Colonic mucosa (tissue), 4 donors: Measurements from ENCODE around the gene AQP5. TPM values are rescaled to one million over a fixed set of nuclear protein-coding genes. Genes with fewer than 3 reads are reported as not detected.

ENCODE experiments used
- DNase-seq: peaks from one replicate; pipeline ENCODE4 v3.0.0-alpha.2; 2020
- H3K27ac ChIP-seq: fragments of 200-600 bp; one replicate; pipeline ENCODE4 v1.8.0; 2021
- H3K27me3 ChIP-seq: fragments of 200-600 bp; one replicate; pipeline ENCODE4 v1.8.0; 2021
- H3K36me3 ChIP-seq: fragments of 200-600 bp; one replicate; pipeline ENCODE4 v1.8.0; 2021
- H3K4me1 ChIP-seq: fragments of 200-600 bp; one replicate; pipeline ENCODE4 v1.8.0; 2021; ENCODE audit warnings: mild to moderate bottlenecking
- H3K4me3 ChIP-seq: fragments of 200-600 bp; one replicate; pipeline ENCODE4 v1.8.0; 2021
- H3K9ac ChIP-seq, 2 donors: one replicate each; pipeline ENCODE4 v1.7.0; 2013; ENCODE audit warnings: control low read depth in 2 of 2, low read depth in 2 of 2, low read length in 2 of 2
- H3K9me3 ChIP-seq: fragments of 200-600 bp; one replicate; pipeline ENCODE4 v1.8.0; 2021
- CTCF ChIP-seq: fragments of 200-600 bp; IDR thresholded peaks from one replicate; pipeline ENCODE4 v1.8.0; 2022; ENCODE audit warnings: antibody characterized with exemption, mild to moderate bottlenecking
- intact Hi-C: fragments of 100-400 bp; cut with DNase I; formaldehyde crosslinking; loops from one replicate; pipeline ENCODE4 v1.14.1; 2022
- total RNA-seq, 2 donors: library from RNA; stranded (reverse); fragmentation: NEBNext Ultra II Directional in 1 of 2; extraction: Animal tissue kit (Norgen Biotek cat#: 25700) in 1 of 2; gene quantifications; one replicate each; pipeline ENCODE4 v1.2.1, GENCODE V29; 2021
- donor health status: healthy.
- donor health status: DM: no; HTN: no; CAD: no.
- donor health status: DM: no; HTN: no; CAD: no.

The AQP5 gene
- total RNA-seq, 2 donors from 2014 or later = not detected

DNA sequence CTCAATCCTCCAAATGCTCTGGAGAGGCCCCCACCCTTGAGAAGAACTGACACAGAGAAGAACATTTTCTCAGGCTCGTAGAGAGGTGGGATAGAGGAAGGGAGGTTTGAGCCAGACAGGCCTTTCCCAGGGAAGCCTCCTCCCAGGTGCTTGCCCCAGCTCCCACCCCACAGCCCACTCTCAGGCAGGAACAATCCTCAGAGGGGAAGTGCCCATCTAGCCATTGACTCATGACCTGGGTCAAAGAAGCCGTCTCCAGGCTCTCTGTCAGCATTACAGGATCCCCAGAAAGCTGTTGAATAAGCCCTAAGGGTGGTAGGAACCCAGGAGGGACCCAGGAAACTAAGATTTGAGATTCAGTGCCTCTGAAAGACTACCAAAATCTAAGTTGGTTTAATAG lies 14.9 kb downstream of the AQP5 start:
- Histone ChIP-seq H3K4me3 (no peak overlapping the region), H3K9ac (no peak overlapping the region), H3K27ac (no peak overlapping the region), H3K36me3 (no peaks in the 10 kb centered on the region), H3K9me3 (no peaks in the 10 kb centered on the region), H3K27me3 (no peaks in the 10 kb centered on the region), H3K4me1 (no peaks in the 10 kb centered on the region)
- TF ChIP-seq CTCF = no peak
- no peak for DNase-seq
- intact Hi-C loops = no loop called here

DNA sequence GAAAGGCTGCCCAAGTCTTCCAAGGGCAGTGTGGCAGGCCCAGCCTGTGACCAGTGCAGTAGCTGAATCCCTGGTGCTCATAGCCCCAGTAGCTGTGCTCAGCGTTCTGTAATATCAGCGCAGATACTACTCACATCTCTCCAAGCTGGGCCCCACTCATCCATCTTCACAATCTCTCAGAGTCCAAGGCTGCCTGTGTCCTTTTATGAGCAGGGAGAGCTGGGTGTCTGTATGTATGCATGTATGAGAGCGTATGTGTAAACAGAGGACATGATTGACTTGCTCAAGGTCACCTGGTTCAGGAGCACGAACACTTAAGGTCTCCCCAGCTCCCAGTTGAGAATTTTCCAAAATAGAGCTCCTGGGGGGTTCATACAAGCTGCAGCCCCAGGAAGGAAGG lies 16.5 kb downstream of the AQP5 start:
- Histone ChIP-seq H3K27me3 (no peaks in the 10 kb centered on the region), H3K36me3 (no peaks in the 10 kb centered on the region), H3K4me3 (no peak overlapping the region), H3K27ac (no peak overlapping the region), H3K9me3 (no peaks in the 10 kb centered on the region), H3K9ac (no peak overlapping the region), H3K4me1 (no peaks in the 10 kb centered on the region)
- DNase-seq = no peak
- intact Hi-C loops = no loop called here
- TF ChIP-seq CTCF = no peak

GRCh38 chr12:49979016-49979586 lies 17.4 kb downstream of the AQP5 start:
- TF ChIP-seq CTCF = no peak
- no peak overlapping the region for H3K9ac ChIP-seq
- H3K4me1 ChIP-seq = no peaks in the 10 kb centered on the region
- intact Hi-C loops = no loop called here
- DNase-seq = no peak
- H3K36me3 ChIP-seq = no peaks in the 10 kb centered on the region
- no peaks in the 10 kb centered on the region for H3K27me3 ChIP-seq
- H3K27ac ChIP-seq = no peak overlapping the region
- H3K4me3 ChIP-seq = no peak overlapping the region
- no peaks in the 10 kb centered on the region for H3K9me3 ChIP-seq

- no peak for TF ChIP-seq CTCF
- H3K27me3 ChIP-seq = no peaks in the 10 kb centered on the region
- H3K36me3 ChIP-seq = no peaks in the 10 kb centered on the region
- H3K4me1 ChIP-seq = no peaks in the 10 kb centered on the region
- H3K9ac ChIP-seq = no peak overlapping the region
- H3K9me3 ChIP-seq = no peaks in the 10 kb centered on the region
- H3K27ac ChIP-seq = no peak overlapping the region
- no peak for DNase-seq
- H3K4me3 ChIP-seq = no peak overlapping the region
- intact Hi-C loops = no loop called here
Observed at GRCh38 chr12:49979791-49980190, 18.1 kb downstream of the AQP5 start.

GRCh38 chr12:49980501-49981349 lies 19.1 kb downstream of the AQP5 start:
- TF ChIP-seq CTCF = no peak
- intact Hi-C loops = no loop called here
- Histone ChIP-seq H3K4me3 (no peak overlapping the region), H3K36me3 (no peaks in the 10 kb centered on the region), H3K9me3 (no peaks in the 10 kb centered on the region), H3K27me3 (no peaks in the 10 kb centered on the region), H3K4me1 (no peaks in the 10 kb centered on the region), H3K9ac (no peak overlapping the region), H3K27ac (no peak overlapping the region)
- DNase-seq = no peak
